GM19467 (cell line): ENCODE results near the gene CPZ.

ENCODE experiments used
- ATAC-seq: cut with Tn5 transposase; IDR thresholded peaks from one replicate; pipeline ENCODE4 v1.9.1; 2021; ENCODE audit warnings: mild to moderate bottlenecking, moderate library complexity; ENCODE audit not compliant: unreplicated experiment

The CPZ gene

GRCh38 chr4:8579526-8580320 lies 12.8 kb upstream of the CPZ start:
- no peak for ATAC-seq

- ATAC-seq: no peak
These were observed 12.1 kb upstream of the CPZ start, which contains the start of gene GPR78 for GRCh38 chr4:8580321-8581093. Gene GPR78, plus strand, starts transcription at chr4:8580392. Its CDS starts 591 bp downstream, at chr4:8580983.

GRCh38 chr4:8581094-8581861 lies 11.3 kb upstream of the CPZ start:
- ATAC-seq: no peak

GRCh38 chr4:8582016-8582415 lies 10.5 kb upstream of the CPZ start:
- no peak for ATAC-seq

GRCh38 chr4:8582436-8582835 lies 10.1 kb upstream of the CPZ start:
- no peak for ATAC-seq

GRCh38 chr4:8582941-8583654 lies 9.5 kb upstream of the CPZ start:
- ATAC-seq: no peak

GRCh38 chr4:8583655-8584025 lies 8.9 kb upstream of the CPZ start:
- ATAC-seq: no peak

- no peak for ATAC-seq
These were observed 7.4 kb upstream of the CPZ start for GRCh38 chr4:8585186-8585585.

- no peak for ATAC-seq
These were observed 6.8 kb upstream of the CPZ start for GRCh38 chr4:8585721-8586212.

GRCh38 chr4:8586246-8586645 lies 6.3 kb upstream of the CPZ start:
- ATAC-seq: no peak

GRCh38 chr4:8586671-8587468 lies 5.7 kb upstream of the CPZ start:
- ATAC-seq: no peak

- ATAC-seq: no peak
These were observed 4.9 kb upstream of the CPZ start for GRCh38 chr4:8587469-8588195.

- no peak for ATAC-seq
These were observed 4.4 kb upstream of the CPZ start for GRCh38 chr4:8588196-8588470.

GRCh38 chr4:8589336-8589735 lies 3.2 kb upstream of the CPZ start:
- ATAC-seq: no peak

GRCh38 chr4:8589823-8590545 lies 2.6 kb upstream of the CPZ start:
- ATAC-seq: no peak

- ATAC-seq: no peak
These were observed 2.1 kb upstream of the CPZ start for GRCh38 chr4:8590546-8590880.

GRCh38 chr4:8591114-8591513 lies 1.5 kb upstream of the CPZ start:
- ATAC-seq: no peak

GRCh38 chr4:8591626-8592365 lies 769 bp upstream of the CPZ start:
- no peak for ATAC-seq
